M059J (cell line): Measurements from ENCODE around the gene ZIM2. TPM values are rescaled to one million over a fixed set of nuclear protein-coding genes. Genes with fewer than 3 reads are reported as not detected.
A peak's percentile ranks its signal among the peaks of the same experiment; 100 is the strongest.

ENCODE experiments used
- DNase-seq: peaks from one replicate; pipeline ENCODE4 v3.0.0-alpha.2; 2012; ENCODE audit warnings: low read depth
- total RNA-seq: library from RNA; depleted of rRNA; stranded (reverse); fragments of >200 nt; shearing (Covaris generic); gene quantifications from 2 replicates; pipeline ENCODE4 v1.2.3, GENCODE V29; 2014; rRNA removed

ZIM2 gene
- total RNA-seq, 1 experiment from 2014 or later = not detected

GRCh38 chr19:56808717-56809392 is 31.7 kb downstream of the ZIM2 start:
- DNase-seq = no peak

- DNase-seq = no peak
Measured at GRCh38 chr19:56806639-56807038, 33.9 kb downstream of the ZIM2 start.

- no peak for DNase-seq
Measured at GRCh38 chr19:56778351-56778750, 62.2 kb downstream of the ZIM2 start.

- DNase-seq = no peak
Measured at GRCh38 chr19:56769650-56770049, 70.9 kb downstream of the ZIM2 start.

GRCh38 chr19:56765137-56765536 is 75.4 kb downstream of the ZIM2 start:
- peak; percentile 57 for DNase-seq

- DNase-seq = peak; percentile 5
Measured at GRCh38 chr19:56764196-56764695, 76.3 kb downstream of the ZIM2 start.

GRCh38 chr19:56760842-56761241 is 79.7 kb downstream of the ZIM2 start:
- no peak for DNase-seq

- DNase-seq = no peak
Measured at GRCh38 chr19:56759531-56759930, 81.0 kb downstream of the ZIM2 start.

GRCh38 chr19:56751078-56751489 is 89.4 kb downstream of the ZIM2 start:
- peak; percentile 5 for DNase-seq

GRCh38 chr19:56750658-56751057 is 89.9 kb downstream of the ZIM2 start:
- DNase-seq = no peak

- DNase-seq = peak; percentile 25
Measured at GRCh38 chr19:56748378-56748777, 92.1 kb downstream of the ZIM2 start.

- DNase-seq = no peak
Measured at GRCh38 chr19:56746367-56746766, 94.2 kb downstream of the ZIM2 start.

GRCh38 chr19:56740501-56740900 is 100.0 kb downstream of the ZIM2 start:
- DNase-seq = no peak

- DNase-seq = no peak
Measured at GRCh38 chr19:56736571-56736970, 104.0 kb downstream of the ZIM2 start.

GRCh38 chr19:56732976-56733375 is 107.5 kb downstream of the ZIM2 start:
- no peak for DNase-seq

GRCh38 chr19:56727677-56728076 is 112.8 kb downstream of the ZIM2 start:
- DNase-seq = no peak

GRCh38 chr19:56725829-56726424 is 114.6 kb downstream of the ZIM2 start:
- DNase-seq = peak; percentile 22

Other genes with a start within 250 kb of the ZIM2 start
- 4.0 and 8.8 TPM in 2 replicates for gene ZNF71, start 245.4 kb downstream of the ZIM2 start, total RNA-seq
- gene SMIM17, start 197.6 kb downstream of the ZIM2 start, total RNA-seq = 0.15 TPM in 1 of 2 replicates, not detected in the other
- 0.49 and 0.71 TPM in 2 replicates for gene ZNF835, start 169.0 kb downstream of the ZIM2 start, total RNA-seq
- 1.5 and 1.9 TPM in 2 replicates for gene PEG3, start within 50 bp of the ZIM2 start, total RNA-seq